Chondrocyte (in vitro differentiated cells): ENCODE data around the gene SIRT6. TPM values are rescaled to one million over a fixed set of nuclear protein-coding genes. Genes with fewer than 3 reads are reported as not detected.

Experiments
- DNase-seq: peaks from one replicate; pipeline ENCODE4 v3.0.0; 2021; ENCODE audit warnings: mixed read lengths, low spot score
- H3K27ac Mint-ChIP-seq: one replicate; pipeline ENCODE4 v1.8.0; 2021; ENCODE audit warnings: mild to moderate bottlenecking, moderate library complexity, mixed read lengths; ENCODE audit not compliant: unreplicated experiment
- H3K27me3 Mint-ChIP-seq: 2 replicates; pipeline ENCODE4 v1.8.0; 2021; ENCODE audit warnings: low read depth, mixed read lengths
- H3K36me3 Mint-ChIP-seq: 2 replicates; pipeline ENCODE4 v1.8.0; 2021; ENCODE audit warnings: low read depth, mixed read lengths
- H3K4me1 Mint-ChIP-seq: 2 replicates; pipeline ENCODE4 v1.8.0; 2021; ENCODE audit warnings: low read depth, mild to moderate bottlenecking, mixed read lengths
- H3K4me3 Mint-ChIP-seq: one replicate; pipeline ENCODE4 v1.8.0; 2021; ENCODE audit warnings: mild to moderate bottlenecking, moderate library complexity, mixed read lengths; ENCODE audit not compliant: unreplicated experiment
- H3K9me3 Mint-ChIP-seq: 2 replicates; pipeline ENCODE4 v1.8.0; 2021; ENCODE audit warnings: low read depth, mixed read lengths
- CTCF ChIP-seq: fragments of 200-600 bp; sonication (generic); IDR thresholded peaks from 2 replicates; pipeline ENCODE4 v1.5.0; 2021; ENCODE audit warnings: antibody characterized with exemption, mild to moderate bottlenecking, moderate library complexity
- total RNA-seq: library from RNA; stranded (reverse); gene quantifications from 3 replicates; pipeline ENCODE4 v1.2.1, GENCODE V29; 2021

Gene SIRT6
- total RNA-seq, 1 donor from 2014 or later = 21.9 TPM

- H3K4me1 Mint-ChIP-seq = no peaks in the 10 kb centered on the region
- no peak overlapping the region for H3K27ac Mint-ChIP-seq
- H3K4me3 Mint-ChIP-seq = no peak overlapping the region
- H3K27me3 Mint-ChIP-seq = peaks cover 15% of the 10 kb centered on the region
- no peaks in the 10 kb centered on the region for H3K36me3 Mint-ChIP-seq
- no peaks in the 10 kb centered on the region for H3K9me3 Mint-ChIP-seq
- DNase-seq = no peak
- TF ChIP-seq CTCF = no peak
Observed at GRCh38 chr19:4189641-4190040, 7.3 kb upstream of the SIRT6 start.

- H3K4me3 Mint-ChIP-seq = no peak overlapping the region
- TF ChIP-seq CTCF = no peak
- no peaks in the 10 kb centered on the region for H3K9me3 Mint-ChIP-seq
- no peaks in the 10 kb centered on the region for H3K36me3 Mint-ChIP-seq
- peaks cover 7% of the 10 kb centered on the region for H3K4me1 Mint-ChIP-seq
- peaks cover 3% of the 10 kb centered on the region for H3K27me3 Mint-ChIP-seq
- no peak overlapping the region for H3K27ac Mint-ChIP-seq
- DNase-seq = no peak
Observed at GRCh38 chr19:4187313-4188122, 5.2 kb upstream of the SIRT6 start.

DNA sequence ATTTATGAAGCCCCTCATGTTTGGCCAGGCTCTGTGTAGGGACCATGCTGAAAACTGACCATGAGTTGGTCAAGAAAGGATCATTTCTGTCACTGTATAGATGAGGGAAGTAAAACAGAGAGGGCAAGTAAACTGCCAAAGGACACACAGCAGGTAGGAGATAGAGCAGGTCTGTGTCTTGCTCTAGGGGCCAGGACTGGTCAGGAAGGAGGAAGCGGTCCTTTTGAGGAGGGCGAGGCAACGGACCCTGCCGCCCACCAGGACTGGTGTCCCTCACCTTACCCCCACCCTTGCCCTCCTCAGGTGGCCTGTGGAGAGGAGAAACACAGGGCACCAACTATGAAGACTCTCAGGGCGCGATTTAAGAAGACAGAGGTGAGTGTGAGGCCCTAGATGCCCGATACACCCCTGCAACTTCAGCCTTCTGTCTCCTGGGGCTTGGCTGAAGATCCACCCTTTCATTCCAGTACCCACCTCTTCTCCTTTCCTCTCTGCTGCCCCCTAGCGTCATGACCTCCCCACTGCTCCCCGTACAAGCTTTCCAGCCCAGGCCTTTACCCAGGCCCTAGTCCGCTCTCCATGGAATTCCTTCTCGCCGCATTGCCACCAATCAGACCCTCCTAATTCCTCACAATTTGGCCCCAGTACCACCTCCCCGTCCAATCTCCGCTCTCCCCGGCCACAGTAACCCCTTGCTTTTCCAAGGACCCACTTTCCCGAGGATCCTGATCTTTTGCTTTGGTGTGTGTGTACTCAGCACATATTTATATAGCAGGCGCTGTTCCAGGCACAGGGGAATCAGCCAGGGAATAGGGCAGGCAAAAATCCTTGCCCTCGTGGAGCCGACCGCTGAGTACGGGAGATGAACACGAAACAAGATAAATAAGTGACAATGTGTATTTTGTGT, 4.0 kb upstream of the SIRT6 start:
- DNase-seq = no peak
- Mint-ChIP-seq H3K27me3 (peaks cover 2% of the 10 kb centered on the region), H3K4me3 (no peak overlapping the region), H3K9me3 (no peaks in the 10 kb centered on the region), H3K36me3 (no peaks in the 10 kb centered on the region), H3K27ac (no peak overlapping the region), H3K4me1 (peaks cover 13% of the 10 kb centered on the region)
- peak; percentile 85 for TF ChIP-seq CTCF

- H3K4me3 Mint-ChIP-seq = no peak overlapping the region
- H3K9me3 Mint-ChIP-seq = no peaks in the 10 kb centered on the region
- no peak overlapping the region for H3K27ac Mint-ChIP-seq
- H3K4me1 Mint-ChIP-seq = peaks cover 18% of the 10 kb centered on the region
- TF ChIP-seq CTCF = no peak
- no peaks in the 10 kb centered on the region for H3K27me3 Mint-ChIP-seq
- no peaks in the 10 kb centered on the region for H3K36me3 Mint-ChIP-seq
- no peak for DNase-seq
Observed at GRCh38 chr19:4185413-4186086, 3.2 kb upstream of the SIRT6 start.
